ENCODE results near the gene PAX5. TPM values are rescaled to one million over a fixed set of nuclear protein-coding genes. Genes with fewer than 3 reads are reported as not detected.

Gene PAX5
- total RNA-seq, 1 donor from 2014 or later = not detected

- FAIRE-seq (no peak), DNase-seq (ENCODE audit: low spot score in 2 of 2) (no peak)
Measured at GRCh38 chr9:36796671-36797419, 237.2 kb downstream of the PAX5 start.

- DNase-seq (ENCODE audit: low spot score in 2 of 2) (no peak), FAIRE-seq (no peak)
Measured at GRCh38 chr9:36794461-36794860, 239.6 kb downstream of the PAX5 start.

GRCh38 chr9:36793277-36793676, 240.8 kb downstream of the PAX5 start:
- DNase-seq (ENCODE audit: low spot score in 2 of 2) (no peak), FAIRE-seq (no peak)

GRCh38 chr9:36791222-36791950, 242.7 kb downstream of the PAX5 start:
- no peak for FAIRE-seq
- no peak for DNase-seq (ENCODE audit: low spot score in 2 of 2)

GRCh38 chr9:36789886-36790285, 244.2 kb downstream of the PAX5 start:
- FAIRE-seq (no peak), DNase-seq (ENCODE audit: low spot score in 2 of 2) (no peak)

- no peak for FAIRE-seq
- no peak for DNase-seq (ENCODE audit: low spot score in 2 of 2)
Measured at GRCh38 chr9:36788534-36788933, 245.5 kb downstream of the PAX5 start.

- DNase-seq (ENCODE audit: low spot score in 2 of 2) (no peak), FAIRE-seq (no peak)
Measured at GRCh38 chr9:36787709-36788108, 246.4 kb downstream of the PAX5 start.

Small RNA genes lying within 50 kb of the gene (small RNA-seq; reads per million reads assigned to genes)
- not detected for gene MIR4475
- not detected for gene MIR4476
- not detected for gene MIR4540

Other genes starting within 250 kb of the PAX5 start
- gene ZCCHC7, start 86.3 kb upstream of the PAX5 start, total RNA-seq = 39.5 TPM

All from frontal cortex (tissue), 4 donors.